Suprapubic skin (tissue), 4 donors: ENCODE measurements around the gene HPDL.

Experiments used
- EP300 ChIP-seq: sonication (generic); formaldehyde crosslinking; IDR thresholded peaks from one replicate; pipeline ENCODE4 v1.6.1; 2017; ENCODE audit warnings: antibody characterized with exemption
- POLR2A ChIP-seq, 2 donors: fragments of 450-650 bp; IDR thresholded peaks; one replicate each; pipeline ENCODE4 v1.6.1; 2017; ENCODE audit warnings: antibody characterized with exemption in 2 of 2, mild to moderate bottlenecking in 2 of 2, moderate library complexity in 2 of 2
- POLR2AphosphoS5 ChIP-seq, 3 donors: sonication (generic); formaldehyde crosslinking; IDR thresholded peaks; one replicate each; pipeline ENCODE4 v1.6.1; 2017; ENCODE audit warnings: antibody characterized with exemption in 3 of 3
- TF ChIP-seq, protein P1 (sequence below), 2 donors: fragments of 200-600 bp in 1 of 2; fragments of 450-650 bp in 1 of 2; sonication (generic) in 1 of 2; IDR thresholded peaks; one replicate each; pipeline ENCODE4 v1.5.1; 2016 to 2019; ENCODE audit warnings: antibody characterized with exemption in 2 of 2, mild to moderate bottlenecking in 1 of 2, moderate library complexity in 1 of 2

DNA sequence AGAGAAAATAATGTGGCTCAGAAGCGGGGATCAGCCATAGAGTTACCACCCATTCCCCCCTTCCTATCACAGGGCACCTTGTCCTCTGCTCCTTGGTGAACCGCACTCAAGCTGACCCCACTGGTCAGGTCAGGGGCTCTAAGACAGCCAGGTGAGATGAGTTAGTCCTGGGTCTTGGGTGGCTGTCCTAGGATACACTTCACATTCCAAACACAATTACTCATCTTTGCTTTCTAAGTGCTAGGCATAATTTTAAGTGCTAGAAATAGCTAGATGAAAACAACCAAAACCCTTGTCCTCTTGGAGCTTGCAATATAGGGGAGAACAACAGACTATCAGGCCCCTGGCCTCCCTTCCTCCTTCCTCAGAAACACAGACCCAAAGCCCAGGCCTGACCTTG, 21.3 kb downstream of the HPDL start:
- TF ChIP-seq, protein P1, sequence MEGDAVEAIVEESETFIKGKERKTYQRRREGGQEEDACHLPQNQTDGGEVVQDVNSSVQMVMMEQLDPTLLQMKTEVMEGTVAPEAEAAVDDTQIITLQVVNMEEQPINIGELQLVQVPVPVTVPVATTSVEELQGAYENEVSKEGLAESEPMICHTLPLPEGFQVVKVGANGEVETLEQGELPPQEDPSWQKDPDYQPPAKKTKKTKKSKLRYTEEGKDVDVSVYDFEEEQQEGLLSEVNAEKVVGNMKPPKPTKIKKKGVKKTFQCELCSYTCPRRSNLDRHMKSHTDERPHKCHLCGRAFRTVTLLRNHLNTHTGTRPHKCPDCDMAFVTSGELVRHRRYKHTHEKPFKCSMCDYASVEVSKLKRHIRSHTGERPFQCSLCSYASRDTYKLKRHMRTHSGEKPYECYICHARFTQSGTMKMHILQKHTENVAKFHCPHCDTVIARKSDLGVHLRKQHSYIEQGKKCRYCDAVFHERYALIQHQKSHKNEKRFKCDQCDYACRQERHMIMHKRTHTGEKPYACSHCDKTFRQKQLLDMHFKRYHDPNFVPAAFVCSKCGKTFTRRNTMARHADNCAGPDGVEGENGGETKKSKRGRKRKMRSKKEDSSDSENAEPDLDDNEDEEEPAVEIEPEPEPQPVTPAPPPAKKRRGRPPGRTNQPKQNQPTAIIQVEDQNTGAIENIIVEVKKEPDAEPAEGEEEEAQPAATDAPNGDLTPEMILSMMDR (IDR thresholded peaks at IDR 0.05) = no peak
- TF ChIP-seq POLR2A (IDR thresholded peaks at IDR 0.05) = no peak
- TF ChIP-seq POLR2AphosphoS5 (IDR thresholded peaks at IDR 0.05) = no peak
- TF ChIP-seq EP300 = no peak
